ENCODE data around the gene KAT8.
A peak's percentile ranks its signal among the peaks of the same experiment; 100 is the strongest.
"Not testable (repeated sequence)": the region's sequence is repeated elsewhere in the genome, so short reads cannot be mapped to it uniquely, and the experiment has no call there.

Gene KAT8

GRCh38 chr16:31094088-31094423 is 23.4 kb upstream of the KAT8 start:
- in situ Hi-C loops (cut with MboI; ENCODE audit: low sequenced_read_pairs, unreplicated experiment), result no loop called here
- TF ChIP-seq CTCF (IDR thresholded peaks at IDR 0.05; ENCODE audit: borderline replicate concordance, control extremely low read depth, extremely low read depth, insufficient read depth, missing control alignments), result no peak
- DNase-seq (ENCODE audit: low spot score), result no peak

- DNase-seq (ENCODE audit: low spot score), result peak; percentile 93
- TF ChIP-seq CTCF (IDR thresholded peaks at IDR 0.05; ENCODE audit: borderline replicate concordance, control extremely low read depth, extremely low read depth, insufficient read depth, missing control alignments), result no peak
- in situ Hi-C loops (cut with MboI; ENCODE audit: low sequenced_read_pairs, unreplicated experiment), result no loop called here
Observed at GRCh38 chr16:31094424-31095120, 22.9 kb upstream of the KAT8 start, which contains the start of gene VKORC1. TSS of gene VKORC1 (minus strand) at chr16:31094797. CDS start at chr16:31094729, 68 bp downstream.

GRCh38 chr16:31099860-31100638 is 17.4 kb upstream of the KAT8 start:
- DNase-seq (ENCODE audit: low spot score), result no peak
- TF ChIP-seq CTCF (IDR thresholded peaks at IDR 0.05; ENCODE audit: borderline replicate concordance, control extremely low read depth, extremely low read depth, insufficient read depth, missing control alignments), result no peak
- in situ Hi-C loops (cut with MboI; ENCODE audit: low sequenced_read_pairs, unreplicated experiment), result no loop called here

GRCh38 chr16:31100876-31101641 is 16.4 kb upstream of the KAT8 start:
- DNase-seq (ENCODE audit: low spot score); in situ Hi-C loops (cut with MboI; ENCODE audit: low sequenced_read_pairs, unreplicated experiment): not testable (repeated sequence)

GRCh38 chr16:31105677-31106213 is 11.7 kb upstream of the KAT8 start:
- DNase-seq (ENCODE audit: low spot score), result peak; percentile 87
- in situ Hi-C loops (cut with MboI; ENCODE audit: low sequenced_read_pairs, unreplicated experiment), result no loop called here
- peak; percentile 84 for TF ChIP-seq CTCF (IDR thresholded peaks at IDR 0.05; ENCODE audit: borderline replicate concordance, control extremely low read depth, extremely low read depth, insufficient read depth, missing control alignments)

- TF ChIP-seq CTCF (IDR thresholded peaks at IDR 0.05; ENCODE audit: borderline replicate concordance, control extremely low read depth, extremely low read depth, insufficient read depth, missing control alignments), result no peak
- DNase-seq (ENCODE audit: low spot score), result no peak
- in situ Hi-C loops (cut with MboI; ENCODE audit: low sequenced_read_pairs, unreplicated experiment), result no loop called here
Observed at GRCh38 chr16:31106509-31107464, 10.7 kb upstream of the KAT8 start.
